PC-9 (cell line): ENCODE results near the gene IL1RL2.

Experiments used
- CTCF ChIP-seq: fragments of 200-600 bp; sonication (generic); conservative IDR thresholded peaks from 2 replicates; pipeline ENCODE4 v1.6.1; 2017; ENCODE audit warnings: mixed run types, antibody characterized with exemption, mild to moderate bottlenecking, moderate library complexity
- EZH2 ChIP-seq: fragments of 200-600 bp; sonication (generic); IDR thresholded peaks from 2 replicates; pipeline ENCODE4 v1.8.0; 2017; ENCODE audit warnings: antibody characterized with exemption, low read depth

- TF ChIP-seq CTCF (no peak), EZH2 (no peak)
Measured at GRCh38 chr2:102180687-102180999, 6.2 kb upstream of the IL1RL2 start.
